ENCODE results near the gene LBR.

LBR gene

DNA sequence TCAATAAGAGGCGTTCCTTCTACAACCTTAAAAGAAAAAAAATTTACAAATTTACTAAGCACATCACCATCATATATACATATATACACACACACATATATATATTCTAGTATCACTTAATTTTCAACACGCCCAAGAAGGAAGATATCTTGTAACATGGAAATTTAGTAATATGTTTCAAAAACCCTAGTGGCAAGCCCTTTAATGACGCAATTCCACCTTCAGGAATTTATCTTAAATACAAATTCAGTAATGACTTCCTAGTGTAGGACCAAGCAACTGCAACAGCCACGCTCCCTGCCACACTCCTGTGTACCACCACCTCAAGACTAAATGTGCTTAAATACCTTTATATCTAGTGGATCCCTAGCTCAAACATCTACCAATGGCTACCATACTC, 12.5 kb downstream of the LBR start:
- no peak overlapping the region for H3K27ac ChIP-seq (ENCODE audit: low read depth, low read length)
- peaks cover 30% of the 10 kb centered on the region for H4K20me1 ChIP-seq (ENCODE audit: low read depth, low read length)
- no peaks in the 10 kb centered on the region for H3K9me2 ChIP-seq (replicated peaks; ENCODE audit: insufficient read depth, low read length)
- no peak overlapping the region for H3K4me3 ChIP-seq (ENCODE audit: insufficient read depth, low read length, poor library complexity, severe bottlenecking)
- no peak overlapping the region for H3K4me2 ChIP-seq (ENCODE audit: low read depth, low read length, poor library complexity, severe bottlenecking)
- TF ChIP-seq EZH2phosphoT487 (conservative IDR thresholded peaks at IDR 0.05; ENCODE audit: low read length), result no peak
- TF ChIP-seq, protein P1, sequence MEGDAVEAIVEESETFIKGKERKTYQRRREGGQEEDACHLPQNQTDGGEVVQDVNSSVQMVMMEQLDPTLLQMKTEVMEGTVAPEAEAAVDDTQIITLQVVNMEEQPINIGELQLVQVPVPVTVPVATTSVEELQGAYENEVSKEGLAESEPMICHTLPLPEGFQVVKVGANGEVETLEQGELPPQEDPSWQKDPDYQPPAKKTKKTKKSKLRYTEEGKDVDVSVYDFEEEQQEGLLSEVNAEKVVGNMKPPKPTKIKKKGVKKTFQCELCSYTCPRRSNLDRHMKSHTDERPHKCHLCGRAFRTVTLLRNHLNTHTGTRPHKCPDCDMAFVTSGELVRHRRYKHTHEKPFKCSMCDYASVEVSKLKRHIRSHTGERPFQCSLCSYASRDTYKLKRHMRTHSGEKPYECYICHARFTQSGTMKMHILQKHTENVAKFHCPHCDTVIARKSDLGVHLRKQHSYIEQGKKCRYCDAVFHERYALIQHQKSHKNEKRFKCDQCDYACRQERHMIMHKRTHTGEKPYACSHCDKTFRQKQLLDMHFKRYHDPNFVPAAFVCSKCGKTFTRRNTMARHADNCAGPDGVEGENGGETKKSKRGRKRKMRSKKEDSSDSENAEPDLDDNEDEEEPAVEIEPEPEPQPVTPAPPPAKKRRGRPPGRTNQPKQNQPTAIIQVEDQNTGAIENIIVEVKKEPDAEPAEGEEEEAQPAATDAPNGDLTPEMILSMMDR (IDR thresholded peaks at IDR 0.05; ENCODE audit: insufficient read depth, low read length, poor library complexity, severe bottlenecking), result no peak
- H3K9ac ChIP-seq (ENCODE audit: low read length), result no peak overlapping the region
- peaks cover 88% of the 10 kb centered on the region for H3K79me2 ChIP-seq (ENCODE audit: insufficient read depth, low read length)
- H2AFZ ChIP-seq (ENCODE audit: low read depth, low read length, severe bottlenecking), result no peak overlapping the region
- H3K36me3 ChIP-seq (ENCODE audit: low read length), result peaks cover 78% of the 10 kb centered on the region
- no peaks in the 10 kb centered on the region for H3K9me3 ChIP-seq (ENCODE audit: insufficient read depth, low read length)
- H3K27me3 ChIP-seq (ENCODE audit: low read length), result no peaks in the 10 kb centered on the region
- peaks cover 6% of the 10 kb centered on the region; the same call in 1 of the 2 replicates for H3F3A ChIP-seq (ENCODE audit: insufficient read depth)

DNA sequence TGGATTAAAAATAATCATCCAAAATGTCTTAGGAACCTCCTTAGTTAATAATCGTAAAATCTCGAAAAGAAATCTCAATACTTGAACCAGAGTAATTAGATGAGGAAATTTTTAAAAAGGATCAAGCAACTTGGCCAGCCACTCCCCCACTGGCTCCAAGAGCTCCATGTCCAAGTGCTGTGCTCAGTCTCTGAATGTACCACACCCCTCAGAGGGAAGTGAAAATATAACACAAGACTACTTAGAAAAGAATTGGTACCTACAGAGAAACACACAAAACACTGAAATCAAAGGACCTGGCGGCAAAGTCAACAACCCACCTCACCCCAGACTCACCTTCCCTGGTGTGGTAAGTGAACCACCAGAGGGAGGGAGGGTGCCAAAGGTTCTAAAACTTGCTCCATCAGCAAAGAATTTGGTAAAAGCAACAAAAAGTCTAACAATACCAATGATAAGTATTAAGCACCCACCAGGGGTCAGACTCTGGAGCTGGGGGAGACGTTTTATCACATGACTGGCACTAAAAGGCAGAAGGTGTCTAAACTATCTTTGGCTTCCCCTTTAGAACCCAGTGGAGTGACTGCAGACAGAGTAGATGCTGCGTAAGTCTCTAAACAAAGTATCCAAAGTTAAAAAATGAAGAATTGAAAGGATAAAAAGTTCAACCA, 14.0 kb downstream of the LBR start:
- no peak for TF ChIP-seq EZH2phosphoT487 (conservative IDR thresholded peaks at IDR 0.05; ENCODE audit: low read length)
- TF ChIP-seq, protein P1 (IDR thresholded peaks at IDR 0.05; ENCODE audit: insufficient read depth, low read length, poor library complexity, severe bottlenecking), result no peak
- no peak overlapping the region for H3K4me2 ChIP-seq (ENCODE audit: low read depth, low read length, poor library complexity, severe bottlenecking)
- H4K20me1 ChIP-seq (ENCODE audit: low read depth, low read length), result peaks cover 29% of the 10 kb centered on the region
- H3K9me2 ChIP-seq (replicated peaks; ENCODE audit: insufficient read depth, low read length), result no peaks in the 10 kb centered on the region
- H2AFZ ChIP-seq (ENCODE audit: low read depth, low read length, severe bottlenecking), result no peak overlapping the region
- no peak overlapping the region for H3K27ac ChIP-seq (ENCODE audit: low read depth, low read length)
- H3K27me3 ChIP-seq (ENCODE audit: low read length), result no peaks in the 10 kb centered on the region
- no peak overlapping the region for H3K9ac ChIP-seq (ENCODE audit: low read length)
- H3K9me3 ChIP-seq (ENCODE audit: insufficient read depth, low read length), result no peaks in the 10 kb centered on the region
- H3K79me2 ChIP-seq (ENCODE audit: insufficient read depth, low read length), result peaks cover 86% of the 10 kb centered on the region
- H3F3A ChIP-seq (ENCODE audit: insufficient read depth), result peaks cover 10% of the 10 kb centered on the region; the same call in 1 of the 2 replicates
- H3K4me3 ChIP-seq (ENCODE audit: insufficient read depth, low read length, poor library complexity, severe bottlenecking), result no peak overlapping the region
- peaks cover 80% of the 10 kb centered on the region for H3K36me3 ChIP-seq (ENCODE audit: low read length)

DNA sequence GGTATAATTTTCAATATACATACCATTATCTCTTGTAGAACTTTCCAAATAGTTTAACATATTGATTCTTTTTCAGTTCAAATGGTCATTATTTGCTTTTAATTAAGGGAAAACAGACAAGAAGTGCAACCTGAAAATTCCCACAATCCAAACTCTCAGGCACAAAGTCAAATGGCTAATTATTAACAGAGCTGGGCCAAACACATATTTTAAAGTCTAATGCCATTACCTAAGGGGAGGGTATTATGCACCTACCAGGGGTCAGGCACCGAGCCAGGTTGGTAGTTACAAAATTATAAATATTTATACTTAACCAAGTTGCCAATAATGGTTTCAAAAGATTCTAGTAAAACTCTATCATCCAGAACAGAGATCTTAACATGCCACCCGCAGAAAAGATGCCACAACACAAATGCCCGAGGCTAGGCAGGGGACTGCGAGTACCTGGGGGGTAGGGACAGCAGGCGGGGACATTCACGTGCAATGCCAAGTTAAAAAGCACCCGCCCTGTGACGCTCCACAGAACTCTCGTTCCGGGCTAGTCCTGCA, 15.0 kb downstream of the LBR start:
- peaks cover 34% of the 10 kb centered on the region for H4K20me1 ChIP-seq (ENCODE audit: low read depth, low read length)
- peaks cover 15% of the 10 kb centered on the region; the same call in 1 of the 2 replicates for H3F3A ChIP-seq (ENCODE audit: insufficient read depth)
- peaks cover 87% of the 10 kb centered on the region for H3K79me2 ChIP-seq (ENCODE audit: insufficient read depth, low read length)
- TF ChIP-seq, protein P1 (IDR thresholded peaks at IDR 0.05; ENCODE audit: insufficient read depth, low read length, poor library complexity, severe bottlenecking), result no peak
- TF ChIP-seq EZH2phosphoT487 (conservative IDR thresholded peaks at IDR 0.05; ENCODE audit: low read length), result no peak
- no peak overlapping the region for H2AFZ ChIP-seq (ENCODE audit: low read depth, low read length, severe bottlenecking)
- H3K9me3 ChIP-seq (ENCODE audit: insufficient read depth, low read length), result no peaks in the 10 kb centered on the region
- H3K36me3 ChIP-seq (ENCODE audit: low read length), result peaks cover 87% of the 10 kb centered on the region
- no peak overlapping the region for H3K4me3 ChIP-seq (ENCODE audit: insufficient read depth, low read length, poor library complexity, severe bottlenecking)
- H3K9me2 ChIP-seq (replicated peaks; ENCODE audit: insufficient read depth, low read length), result no peaks in the 10 kb centered on the region
- no peak overlapping the region for H3K9ac ChIP-seq (ENCODE audit: low read length)
- H3K27ac ChIP-seq (ENCODE audit: low read depth, low read length), result no peak overlapping the region
- no peak overlapping the region for H3K4me2 ChIP-seq (ENCODE audit: low read depth, low read length, poor library complexity, severe bottlenecking)
- H3K27me3 ChIP-seq (ENCODE audit: low read length), result no peaks in the 10 kb centered on the region
